HL-60 (cell line): ENCODE measurements around the gene RITA1.
A peak's percentile ranks its signal among the peaks of the same experiment; 100 is the strongest.

Experiments
- DNase-seq, 2 experiments: peaks; one replicate each; pipeline ENCODE4 v3.0.0-alpha.2; 2010 to 2020; ENCODE audit warnings: low read depth in 1 of 2, low spot score in 1 of 2
- H3K27ac ChIP-seq: fragments of 250-450 bp; sonication (Bioruptor Pico); replicated peaks from 2 replicates; pipeline ENCODE4 v1.5.1; 2020; ENCODE audit warnings: mild to moderate bottlenecking, moderate library complexity
- H3K27me3 ChIP-seq: fragments of 250-450 bp; sonication (Bioruptor Pico); 2 replicates; pipeline ENCODE4 v1.5.1; 2021; ENCODE audit warnings: mild to moderate bottlenecking, moderate library complexity; ENCODE audit not compliant: insufficient read depth, poor library complexity, severe bottlenecking
- H3K4me3 ChIP-seq: replicated peaks from 2 replicates; pipeline ENCODE4 v1.5.1; 2011; ENCODE audit warnings: mild to moderate bottlenecking, control low read depth, low read length; ENCODE audit not compliant: insufficient read depth
- GABPA ChIP-seq: IDR thresholded peaks from 2 replicates; pipeline ENCODE4 v1.6.1; 2012; ENCODE audit warnings: low read depth
- POLR2AphosphoS5 ChIP-seq: IDR thresholded peaks from 2 replicates; pipeline ENCODE4 v1.6.1; 2012; ENCODE audit warnings: low read depth
- REST ChIP-seq: IDR thresholded peaks from 2 replicates; pipeline ENCODE4 v1.6.1; 2012; ENCODE audit warnings: low read depth; ENCODE audit not compliant: insufficient replicate concordance
- SPI1 ChIP-seq: IDR thresholded peaks from 2 replicates; pipeline ENCODE4 v1.6.1; 2012; ENCODE audit warnings: low read depth, mild to moderate bottlenecking, borderline replicate concordance
- TF ChIP-seq, protein P1 (sequence below): IDR thresholded peaks from one replicate; pipeline ENCODE4 v1.5.1; 2011; ENCODE audit warnings: low read length, control low read depth, inconsistent platforms; ENCODE audit not compliant: insufficient read depth

The RITA1 gene

DNA sequence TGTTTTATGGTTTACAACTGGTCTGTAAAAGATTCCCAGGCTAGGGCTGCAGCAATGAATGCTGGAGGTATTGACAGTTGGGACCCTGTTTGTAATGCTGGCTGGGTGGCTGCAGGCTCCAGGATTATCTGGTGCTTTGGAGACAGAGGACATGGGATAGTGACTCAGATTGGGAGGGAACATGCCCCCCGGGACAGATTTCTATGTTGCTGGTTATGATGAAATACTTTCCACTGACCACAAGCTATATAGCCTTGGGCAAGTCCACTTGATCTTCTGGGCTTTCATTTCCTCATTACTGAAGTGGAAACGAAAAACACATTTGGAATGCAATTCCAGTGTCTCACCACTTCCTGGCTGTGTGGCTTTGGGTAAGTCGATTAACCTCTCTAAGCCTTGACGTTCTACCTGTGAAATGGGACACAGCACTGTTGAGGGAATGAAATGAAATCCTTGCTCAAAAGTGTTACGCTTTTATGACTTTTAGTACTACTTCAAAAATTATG lies 29.4 kb downstream of the RITA1 start:
- Histone ChIP-seq H3K27me3 (no peaks in the 10 kb centered on the region), H3K27ac (peak overlapping the region; percentile 65), H3K4me3 (no peak overlapping the region)
- peak; percentile 83 to 97 for DNase-seq
- TF ChIP-seq POLR2AphosphoS5 (peak; percentile 86), SPI1 (peak; percentile 84)
- TF ChIP-seq, protein P1, sequence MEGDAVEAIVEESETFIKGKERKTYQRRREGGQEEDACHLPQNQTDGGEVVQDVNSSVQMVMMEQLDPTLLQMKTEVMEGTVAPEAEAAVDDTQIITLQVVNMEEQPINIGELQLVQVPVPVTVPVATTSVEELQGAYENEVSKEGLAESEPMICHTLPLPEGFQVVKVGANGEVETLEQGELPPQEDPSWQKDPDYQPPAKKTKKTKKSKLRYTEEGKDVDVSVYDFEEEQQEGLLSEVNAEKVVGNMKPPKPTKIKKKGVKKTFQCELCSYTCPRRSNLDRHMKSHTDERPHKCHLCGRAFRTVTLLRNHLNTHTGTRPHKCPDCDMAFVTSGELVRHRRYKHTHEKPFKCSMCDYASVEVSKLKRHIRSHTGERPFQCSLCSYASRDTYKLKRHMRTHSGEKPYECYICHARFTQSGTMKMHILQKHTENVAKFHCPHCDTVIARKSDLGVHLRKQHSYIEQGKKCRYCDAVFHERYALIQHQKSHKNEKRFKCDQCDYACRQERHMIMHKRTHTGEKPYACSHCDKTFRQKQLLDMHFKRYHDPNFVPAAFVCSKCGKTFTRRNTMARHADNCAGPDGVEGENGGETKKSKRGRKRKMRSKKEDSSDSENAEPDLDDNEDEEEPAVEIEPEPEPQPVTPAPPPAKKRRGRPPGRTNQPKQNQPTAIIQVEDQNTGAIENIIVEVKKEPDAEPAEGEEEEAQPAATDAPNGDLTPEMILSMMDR: no peak

- DNase-seq: no peak
- TF ChIP-seq SPI1 (no peak), POLR2AphosphoS5 (no peak), REST (no peak), GABPA (no peak)
- TF ChIP-seq, protein P1: no peak
- H3K27me3 ChIP-seq: no peaks in the 10 kb centered on the region
- no peak overlapping the region for H3K27ac ChIP-seq
- H3K4me3 ChIP-seq: no peak overlapping the region
These were observed 30.5 kb downstream of the RITA1 start for GRCh38 chr12:113216027-113216426.

GRCh38 chr12:113220593-113221180 lies 35.2 kb downstream of the RITA1 start:
- Histone ChIP-seq H3K27me3 (no peaks in the 10 kb centered on the region), H3K27ac (peak overlapping the region; percentile 63), H3K4me3 (peak overlapping the region; percentile 42)
- TF ChIP-seq SPI1: no peak
- TF ChIP-seq REST: no peak
- TF ChIP-seq GABPA: no peak
- TF ChIP-seq, protein P1: no peak
- no peak for TF ChIP-seq POLR2AphosphoS5
- no peak for DNase-seq
